ENCODE results near the gene PLEKHG4B. TPM values are rescaled to one million over a fixed set of nuclear protein-coding genes. Genes with fewer than 3 reads are reported as not detected.

Gene PLEKHG4B
- total and polyA plus RNA-seq, 2 donors from 2014 or later, result 0.13 to 0.37 TPM

- no peak for FAIRE-seq
- Histone ChIP-seq H3K36me3 (ENCODE audit: control insufficient read depth in 2 of 3, insufficient read depth in 3 of 3, low read length in 3 of 3) (no peaks in the 10 kb centered on the region), H3K4me3 (ENCODE audit: low read length in 3 of 3) (no peak overlapping the region), H3K9me3 (ENCODE audit: control insufficient read depth in 2 of 3, insufficient read depth in 1 of 3, low read length in 3 of 3) (no peaks in the 10 kb centered on the region), H3K9ac (ENCODE audit: low read length in 3 of 3) (no peak overlapping the region), H3K4me1 (ENCODE audit: control insufficient read depth in 2 of 3, insufficient read depth in 2 of 3, low read depth in 1 of 3, low read length in 3 of 3) (no peaks in the 10 kb centered on the region), H3K27me3 (ENCODE audit: control insufficient read depth, insufficient read depth, low read length) (no peaks in the 10 kb centered on the region), H3K27ac (ENCODE audit: low read depth in 2 of 2, low read length in 2 of 2) (no peak overlapping the region)
- DNase-seq, result peak in 3 of 5 donors; percentile 41 to 80 (median 74)
- no peak for TF ChIP-seq CTCF (IDR thresholded peaks at IDR 0.05; ENCODE audit: borderline replicate concordance, extremely low read depth, insufficient read depth)
- intact Hi-C loops (cut with DNase I), result no loop called here
These were observed 13.6 kb downstream of the PLEKHG4B start for GRCh38 chr5:105504-106070.

- Histone ChIP-seq H3K36me3 (ENCODE audit: control insufficient read depth in 2 of 3, insufficient read depth in 3 of 3, low read length in 3 of 3) (no peaks in the 10 kb centered on the region), H3K27ac (ENCODE audit: low read depth in 2 of 2, low read length in 2 of 2) (no peak overlapping the region), H3K9me3 (ENCODE audit: control insufficient read depth in 2 of 3, insufficient read depth in 1 of 3, low read length in 3 of 3) (no peaks in the 10 kb centered on the region), H3K9ac (ENCODE audit: low read length in 3 of 3) (no peak overlapping the region), H3K4me1 (ENCODE audit: control insufficient read depth in 2 of 3, insufficient read depth in 2 of 3, low read depth in 1 of 3, low read length in 3 of 3) (no peaks in the 10 kb centered on the region), H3K27me3 (ENCODE audit: control insufficient read depth, insufficient read depth, low read length) (no peaks in the 10 kb centered on the region), H3K4me3 (ENCODE audit: low read length in 3 of 3) (no peak overlapping the region)
- intact Hi-C loops (cut with DNase I), result no loop called here
- DNase-seq (peak in 3 of 5 donors; percentile 33 to 36 (median 33)), FAIRE-seq (no peak)
- no peak for TF ChIP-seq CTCF (IDR thresholded peaks at IDR 0.05; ENCODE audit: borderline replicate concordance, extremely low read depth, insufficient read depth)
These were observed 14.6 kb downstream of the PLEKHG4B start for GRCh38 chr5:106587-106986.

- FAIRE-seq (no peak), DNase-seq (no peak)
- intact Hi-C loops (cut with DNase I), result no loop called here
- no peak for TF ChIP-seq CTCF (IDR thresholded peaks at IDR 0.05; ENCODE audit: borderline replicate concordance, extremely low read depth, insufficient read depth)
- Histone ChIP-seq H3K4me3 (ENCODE audit: low read length in 3 of 3) (no peak overlapping the region), H3K4me1 (ENCODE audit: control insufficient read depth in 2 of 3, insufficient read depth in 2 of 3, low read depth in 1 of 3, low read length in 3 of 3) (no peaks in the 10 kb centered on the region), H3K9me3 (ENCODE audit: control insufficient read depth in 2 of 3, insufficient read depth in 1 of 3, low read length in 3 of 3) (no peaks in the 10 kb centered on the region), H3K27ac (ENCODE audit: low read depth in 2 of 2, low read length in 2 of 2) (no peak overlapping the region), H3K36me3 (ENCODE audit: control insufficient read depth in 2 of 3, insufficient read depth in 3 of 3, low read length in 3 of 3) (no peaks in the 10 kb centered on the region), H3K27me3 (ENCODE audit: control insufficient read depth, insufficient read depth, low read length) (no peaks in the 10 kb centered on the region), H3K9ac (ENCODE audit: low read length in 3 of 3) (no peak overlapping the region)
These were observed 15.6 kb downstream of the PLEKHG4B start for GRCh38 chr5:107526-107925.

- no peaks in the 10 kb centered on the region for H3K36me3 ChIP-seq (ENCODE audit: control insufficient read depth in 2 of 3, insufficient read depth in 3 of 3, low read length in 3 of 3)
- TF ChIP-seq CTCF (IDR thresholded peaks at IDR 0.05; ENCODE audit: borderline replicate concordance, extremely low read depth, insufficient read depth), result no peak
- intact Hi-C loops (cut with DNase I), result no loop called here
- DNase-seq, result no peak
- no peak overlapping the region for H3K27ac ChIP-seq (ENCODE audit: low read depth in 2 of 2, low read length in 2 of 2)
- no peaks in the 10 kb centered on the region for H3K9me3 ChIP-seq (ENCODE audit: control insufficient read depth in 2 of 3, insufficient read depth in 1 of 3, low read length in 3 of 3)
- no peaks in the 10 kb centered on the region for H3K4me1 ChIP-seq (ENCODE audit: control insufficient read depth in 2 of 3, insufficient read depth in 2 of 3, low read depth in 1 of 3, low read length in 3 of 3)
- FAIRE-seq, result no peak
- H3K4me3 ChIP-seq (ENCODE audit: low read length in 3 of 3), result no peak overlapping the region
- H3K27me3 ChIP-seq (ENCODE audit: control insufficient read depth, insufficient read depth, low read length), result no peaks in the 10 kb centered on the region
- H3K9ac ChIP-seq (ENCODE audit: low read length in 3 of 3), result no peak overlapping the region
These were observed 17.9 kb downstream of the PLEKHG4B start for GRCh38 chr5:109826-110225.
